CD14-positive monocyte (primary cell): ENCODE measurements around the gene RERE. TPM values are rescaled to one million over a fixed set of nuclear protein-coding genes. Genes with fewer than 3 reads are reported as not detected.

ENCODE experiments used
- DNase-seq, 3 donors: peaks; one replicate each; pipeline ENCODE4 v3.0.0-alpha.2; 2011 to 2022
- H2AFZ ChIP-seq: 2 replicates; pipeline ENCODE4 v1.6.0; 2012; ENCODE audit warnings: mild to moderate bottlenecking, low read depth, low read length, inconsistent platforms; ENCODE audit not compliant: insufficient read depth, poor library complexity, severe bottlenecking
- H3K27ac ChIP-seq, 2 donors: 1 replicate in 1 of 2; 2 replicates in 1 of 2; pipeline ENCODE4 v1.5.1; 2012 to 2013; ENCODE audit warnings: low read length in 2 of 2, control low read depth in 1 of 2, inconsistent platforms in 1 of 2, low read depth in 1 of 2, mild to moderate bottlenecking in 1 of 2
- H3K27me3 ChIP-seq, 2 donors: one replicate each; pipeline versions ENCODE4 v1.6.0 to v1.6.1; 2011 to 2013; ENCODE audit warnings: low read length in 2 of 2; ENCODE audit not compliant: control insufficient read depth in 2 of 2, insufficient read depth in 2 of 2
- H3K36me3 ChIP-seq, 2 donors: replicated peaks in 1 of 2; 1 replicate in 1 of 2; 2 replicates in 1 of 2; pipeline versions ENCODE4 v1.5.1 to v1.6.1; 2012 to 2013; ENCODE audit warnings: low read length in 2 of 2, control low read depth in 1 of 2, inconsistent platforms in 1 of 2, mild to moderate bottlenecking in 1 of 2; ENCODE audit not compliant: insufficient read depth in 2 of 2, control insufficient read depth in 1 of 2
- H3K4me1 ChIP-seq, 2 donors: 1 replicate in 1 of 2; 2 replicates in 1 of 2; pipeline versions ENCODE4 v1.5.1 to v1.6.1; 2012 to 2013; ENCODE audit warnings: low read length in 2 of 2, control low read depth in 1 of 2, inconsistent platforms in 1 of 2, mild to moderate bottlenecking in 1 of 2, moderate library complexity in 1 of 2; ENCODE audit not compliant: insufficient read depth in 2 of 2, control insufficient read depth in 1 of 2
- H3K4me2 ChIP-seq: replicated peaks from 2 replicates; pipeline ENCODE3; 2012; ENCODE audit warnings: low read length, moderate library complexity, mild to moderate bottlenecking; ENCODE audit not compliant: poor library complexity, severe bottlenecking; ENCODE audit errors: extremely low read depth
- H3K4me3 ChIP-seq, 3 experiments: fragments of 200-600 bp in 1 of 3; sonication (generic) in 1 of 3; replicated peaks in 1 of 3; 1 replicate in 2 of 3; 2 replicates in 1 of 3; pipeline ENCODE4 v1.5.1; 2011 to 2013; ENCODE audit warnings: low read length in 3 of 3, mild to moderate bottlenecking in 3 of 3, control low read depth in 2 of 3, low read depth in 2 of 3, inconsistent platforms in 1 of 3, moderate library complexity in 1 of 3
- H3K79me2 ChIP-seq: 2 replicates; pipeline ENCODE4 v1.6.0; 2012; ENCODE audit warnings: mild to moderate bottlenecking, control low read depth, inconsistent platforms, low read length, moderate library complexity; ENCODE audit not compliant: insufficient read depth
- H3K9ac ChIP-seq: 2 replicates; pipeline ENCODE4 v1.6.0; 2017; ENCODE audit warnings: low read length, mild to moderate bottlenecking; ENCODE audit not compliant: insufficient read depth, poor library complexity, severe bottlenecking
- H3K9me3 ChIP-seq, 2 donors: replicated peaks in 1 of 2; 1 replicate in 1 of 2; 2 replicates in 1 of 2; pipeline versions ENCODE4 v1.5.1 to v1.6.1; 2012 to 2013; ENCODE audit warnings: low read length in 2 of 2, control low read depth in 1 of 2; ENCODE audit not compliant: control insufficient read depth in 1 of 2, insufficient read depth in 1 of 2
- H4K20me1 ChIP-seq: 2 replicates; pipeline ENCODE4 v1.6.0; 2012; ENCODE audit warnings: mild to moderate bottlenecking, low read length, control low read depth, moderate library complexity; ENCODE audit not compliant: insufficient read depth
- H3K27ac Mint-ChIP-seq, 7 donors: one replicate each; pipeline ENCODE4 v1.8.0; 2020; ENCODE audit warnings: mild to moderate bottlenecking in 7 of 7, mixed read lengths in 7 of 7, moderate library complexity in 6 of 7, inconsistent platforms in 2 of 7
- H3K27me3 Mint-ChIP-seq, 3 donors: one replicate each; pipeline ENCODE4 v1.8.0; 2021 to 2022; ENCODE audit warnings: low read depth in 3 of 3, mild to moderate bottlenecking in 3 of 3, mixed read lengths in 3 of 3, moderate library complexity in 3 of 3, inconsistent platforms in 1 of 3
- H3K36me3 Mint-ChIP-seq, 2 donors: one replicate each; pipeline ENCODE4 v1.8.0; 2020; ENCODE audit warnings: mixed read lengths in 2 of 2, inconsistent platforms in 1 of 2, mild to moderate bottlenecking in 1 of 2
- H3K4me1 Mint-ChIP-seq: one replicate; pipeline ENCODE4 v1.8.0; 2020; ENCODE audit warnings: mild to moderate bottlenecking, mixed read lengths
- H3K4me3 Mint-ChIP-seq, 2 donors: one replicate each; pipeline ENCODE4 v1.8.0; 2020; ENCODE audit warnings: mild to moderate bottlenecking in 2 of 2, mixed read lengths in 2 of 2, moderate library complexity in 1 of 2
- H3K9me3 Mint-ChIP-seq, 7 donors: one replicate each; pipeline ENCODE4 v1.8.0; 2020 to 2022; ENCODE audit warnings: mixed read lengths in 7 of 7, mild to moderate bottlenecking in 6 of 7, moderate library complexity in 6 of 7, inconsistent platforms in 2 of 7
- CTCF ChIP-seq: fragments of 200-600 bp; IDR thresholded peaks from one replicate; pipeline ENCODE4 v1.8.0; 2022; ENCODE audit warnings: antibody characterized with exemption, mild to moderate bottlenecking
- WGBS: methylation state at CpG from one replicate; pipeline ENCODE4 v1.1.5; 2013; ENCODE audit warnings: missing lambda C conversion rate; ENCODE audit not compliant: insufficient coverage; 5-methylcytosine and 5-hydroxymethylcytosine counted together
- intact Hi-C, 2 donors: fragments of 100-400 bp; cut with micrococcal nuclease; formaldehyde crosslinking; loops; one replicate each; pipeline versions ENCODE4 v1.15.0 to v1.15.1; 2023
- polyA plus RNA-seq, 3 donors: library from polyadenylated mRNA; depleted of rRNA in 1 of 3; unstranded in 2 of 3; stranded (reverse) in 1 of 3; fragments of 300-500 nt in 2 of 3; fragments of >200 nt in 1 of 3; fragmentation: Illumina TruSeq in 2 of 3; gene quantifications; 1 replicate in 2 of 3; 2 replicates in 1 of 3; pipeline ENCODE4 v1.2.3, GENCODE V29; 2012 to 2021

RERE gene
- polyA plus RNA-seq, 3 donors, result 1.2 to 19.4 (median 3.8) TPM

DNA sequence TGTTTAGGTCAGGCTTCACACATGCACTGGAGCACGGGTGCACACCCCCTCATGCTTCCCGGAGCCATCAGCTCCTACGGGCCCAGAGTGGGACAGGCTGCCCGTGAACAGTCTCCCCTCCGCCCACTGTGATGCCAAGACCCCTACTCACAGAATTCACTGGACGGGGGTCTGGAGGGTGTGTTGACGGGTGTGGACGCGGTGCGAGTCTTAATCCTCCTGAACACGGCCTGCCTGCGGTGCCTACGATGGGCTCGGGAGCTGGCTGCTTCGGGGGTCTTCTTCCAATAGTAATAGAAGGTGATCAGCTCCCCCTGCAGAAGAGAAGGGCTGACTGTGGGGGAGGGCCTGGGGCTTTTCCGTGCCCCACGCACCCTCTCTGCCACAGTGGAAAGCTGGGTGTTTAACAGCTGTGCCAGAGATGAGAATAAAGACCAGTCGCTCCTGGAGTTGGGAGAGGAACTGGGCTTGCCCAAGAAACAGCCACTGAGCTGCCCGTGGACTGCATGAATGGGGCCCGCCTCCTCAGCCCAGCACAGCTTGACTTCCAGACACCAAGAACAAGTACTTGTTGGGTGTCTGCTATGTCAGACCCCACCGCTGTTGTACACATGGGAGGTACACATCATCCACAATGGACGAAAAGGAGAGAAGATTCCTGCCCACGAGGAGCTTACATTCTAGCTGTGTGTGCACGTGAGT lies 451.6 kb downstream of the RERE start:
- Histone ChIP-seq H3K9ac (no peak overlapping the region), H2AFZ (no peak overlapping the region), H3K9me3 (no peaks in the 10 kb centered on the region), H4K20me1 (peaks cover 96% of the 10 kb centered on the region), H3K36me3 (peaks cover 66 to 90% of the 10 kb centered on the region in 2 donors), H3K79me2 (peaks cover 46% of the 10 kb centered on the region), H3K27ac (no peak overlapping the region), H3K4me2 (no peak overlapping the region), H3K27me3 (no peaks in the 10 kb centered on the region), H3K4me3 (no peak overlapping the region), H3K4me1 (no peaks in the 10 kb centered on the region)
- intact Hi-C loops, result no loop called here
- no peak for DNase-seq
- Mint-ChIP-seq H3K9me3 (peaks cover 0 to 2% (median 0%) of the 10 kb centered on the region in 7 donors), H3K27me3 (no peaks in the 10 kb centered on the region), H3K4me3 (no peak overlapping the region), H3K27ac (no peak overlapping the region), H3K4me1 (peaks cover 4% of the 10 kb centered on the region), H3K36me3 (peaks cover 86 to 90% of the 10 kb centered on the region in 2 donors)
- no peak for TF ChIP-seq CTCF
- WGBS, result 94% methylated on average over 13 of the region's 24 CpGs

DNA sequence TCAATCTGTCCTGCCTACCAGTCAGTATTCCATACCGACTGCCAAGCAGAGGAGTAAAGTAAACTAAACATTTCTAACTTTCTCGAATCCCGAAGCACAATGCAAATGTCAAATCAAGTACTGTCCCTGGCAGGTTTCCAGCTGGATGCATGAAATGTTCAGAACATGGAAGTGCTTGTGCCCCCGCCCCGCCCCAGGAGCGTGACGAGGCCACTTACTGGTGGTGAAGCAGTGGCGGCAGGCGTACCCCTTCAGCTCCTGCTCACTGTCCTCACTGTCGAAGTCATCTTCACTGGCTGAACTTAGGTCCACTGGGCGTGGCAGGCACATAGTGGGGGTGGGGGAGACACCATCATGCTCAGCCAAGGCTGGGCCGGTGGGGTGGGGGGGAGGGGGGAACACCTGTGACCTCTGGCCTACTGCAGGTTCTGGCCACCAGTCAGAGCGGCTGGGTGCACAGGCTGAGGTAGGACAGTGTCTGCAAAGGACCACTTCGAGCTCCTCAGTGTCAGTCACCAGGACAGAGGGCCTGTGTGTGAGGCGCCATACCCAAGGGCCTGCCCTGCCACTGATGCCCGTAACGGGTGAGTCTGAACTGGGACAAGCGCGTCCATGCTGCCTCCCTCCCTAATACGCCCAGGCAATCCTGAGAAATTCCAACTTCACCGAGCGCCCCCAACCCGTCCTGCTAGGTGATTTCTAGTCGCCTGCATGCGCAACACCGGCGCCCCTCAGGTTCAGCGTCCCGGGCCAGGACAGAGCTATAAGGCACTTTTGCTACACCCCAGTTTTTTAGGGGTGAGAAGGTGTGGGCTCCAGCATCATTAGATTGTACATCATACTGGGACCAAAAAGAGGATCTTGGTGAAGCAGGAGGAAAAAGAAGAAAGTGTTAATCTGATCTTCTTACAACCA lies 452.7 kb downstream of the RERE start:
- Histone ChIP-seq H3K4me3 (no peak overlapping the region), H2AFZ (no peak overlapping the region), H4K20me1 (peaks cover 87% of the 10 kb centered on the region), H3K4me1 (no peaks in the 10 kb centered on the region), H3K27ac (no peak overlapping the region), H3K9ac (no peak overlapping the region), H3K36me3 (peaks cover 72 to 89% of the 10 kb centered on the region in 2 donors), H3K9me3 (no peaks in the 10 kb centered on the region), H3K27me3 (no peaks in the 10 kb centered on the region), H3K79me2 (peaks cover 37% of the 10 kb centered on the region), H3K4me2 (no peak overlapping the region)
- Mint-ChIP-seq H3K27ac (peak overlapping the region in 1 of 7 donors; percentile 61), H3K4me3 (no peak overlapping the region), H3K36me3 (peaks cover 79 to 92% of the 10 kb centered on the region in 2 donors), H3K9me3 (peaks cover 0 to 2% (median 0%) of the 10 kb centered on the region in 7 donors), H3K27me3 (no peaks in the 10 kb centered on the region), H3K4me1 (peaks cover 4% of the 10 kb centered on the region)
- no peak for DNase-seq
- WGBS, result 96% methylated on average over 19 of the region's 29 CpGs
- no peak for TF ChIP-seq CTCF
- intact Hi-C loops, result no loop called here
